ENCODE results near the gene AHNAK2. TPM values are rescaled to one million over a fixed set of nuclear protein-coding genes. Genes with fewer than 3 reads are reported as not detected.

The AHNAK2 gene
- total RNA-seq, 4 donors from 2014 or later = 147 to 313 (median 172) TPM

GRCh38 chr14:104928391-104929133 is 49.6 kb downstream of the AHNAK2 start:
- intact Hi-C loops (cut with DNase I) = no loop called here
- peaks cover 0 to 35% (median 0%) of the 10 kb centered on the region in 4 donors for H3K27me3 ChIP-seq
- DNase-seq = no peak

DNA sequence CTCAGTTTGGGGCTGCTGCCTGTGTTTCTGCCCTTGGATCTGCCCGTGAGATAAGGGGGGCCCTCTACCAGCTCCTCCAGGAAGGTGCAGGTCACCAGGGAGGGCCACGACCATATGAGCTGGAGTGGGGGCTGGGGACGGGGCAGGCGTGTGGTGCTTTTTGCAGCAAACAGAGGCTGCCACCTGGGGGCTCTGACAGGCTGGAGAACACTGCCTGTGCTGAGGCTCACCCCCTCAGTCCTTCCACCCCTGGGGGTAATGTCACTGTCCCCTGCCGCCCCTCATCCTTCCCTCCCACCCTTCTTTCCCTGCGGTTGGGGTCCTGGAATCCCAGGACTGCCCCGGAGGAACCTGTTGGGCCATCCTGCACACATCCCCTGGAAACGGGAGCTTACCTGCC is 50.3 kb downstream of the AHNAK2 start:
- H3K36me3 ChIP-seq = no peaks in the 10 kb centered on the region
- intact Hi-C loops (cut with DNase I) = no loop called here
- no peak overlapping the region for H3K4me3 ChIP-seq
- DNase-seq = no peak
- TF ChIP-seq CTCF (IDR thresholded peaks at IDR 0.05) (no peak), POLR2A (IDR thresholded peaks at IDR 0.05) (no peak)
- peaks cover 0 to 30% (median 0%) of the 10 kb centered on the region in 4 donors for H3K27me3 ChIP-seq
- H3K9me3 ChIP-seq = no peaks in the 10 kb centered on the region
- H3K4me1 ChIP-seq = peaks cover 3 to 23% (median 7%) of the 10 kb centered on the region in 3 donors
- H3K27ac ChIP-seq = no peak overlapping the region
- WGBS, 2 donors = no CpG with 5 or more reads among the region's 8 CpGs

More at GRCh38 chr14:104928391-104929133, 49.6 kb downstream of the AHNAK2 start:
- H3K36me3 ChIP-seq = no peaks in the 10 kb centered on the region
- H3K27ac ChIP-seq = no peak overlapping the region
- WGBS, 2 donors = 83 to 92% methylated on average over 1 to 5 of the region's 17 CpGs
- no peak overlapping the region for H3K4me3 ChIP-seq
- no peak for TF ChIP-seq CTCF (IDR thresholded peaks at IDR 0.05)
- TF ChIP-seq POLR2A (IDR thresholded peaks at IDR 0.05) = no peak
- H3K4me1 ChIP-seq = peaks cover 7 to 29% (median 8%) of the 10 kb centered on the region in 3 donors
- no peaks in the 10 kb centered on the region for H3K9me3 ChIP-seq

DNA sequence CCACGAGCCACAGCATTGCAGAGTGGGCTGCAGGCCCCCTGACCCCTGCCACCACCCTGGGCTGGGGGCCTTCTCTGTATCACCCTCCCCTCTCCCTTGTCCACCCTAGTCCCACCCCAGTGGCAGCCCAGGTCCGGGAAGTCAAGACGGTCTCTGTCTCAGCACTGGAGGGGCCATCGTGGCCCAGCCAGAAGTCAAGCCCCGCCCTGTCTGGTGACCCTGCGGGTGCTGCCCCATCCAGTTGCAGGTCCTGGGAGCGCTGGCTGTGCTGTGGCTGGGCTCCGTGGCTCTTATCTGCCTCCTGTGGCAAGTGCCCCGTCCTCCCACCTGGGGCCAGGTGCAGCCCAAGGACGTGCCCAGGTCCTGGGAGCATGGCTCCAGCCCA is 50.8 kb downstream of the AHNAK2 start:
- no peak overlapping the region for H3K4me3 ChIP-seq
- DNase-seq = no peak
- intact Hi-C loops (cut with DNase I) = no loop called here
- H3K27ac ChIP-seq = no peak overlapping the region
- peaks cover 0 to 25% (median 0%) of the 10 kb centered on the region in 4 donors for H3K27me3 ChIP-seq
- H3K4me1 ChIP-seq = peaks cover 0 to 18% (median 2%) of the 10 kb centered on the region in 3 donors
- H3K36me3 ChIP-seq = no peaks in the 10 kb centered on the region
- no peak for TF ChIP-seq CTCF (IDR thresholded peaks at IDR 0.05)
- TF ChIP-seq POLR2A (IDR thresholded peaks at IDR 0.05) = no peak
- 14% methylated on average over 1 of the region's 10 CpGs; no CpG with 5 or more reads in 1 of the 2 donors for WGBS, 2 donors
- no peaks in the 10 kb centered on the region for H3K9me3 ChIP-seq

DNA sequence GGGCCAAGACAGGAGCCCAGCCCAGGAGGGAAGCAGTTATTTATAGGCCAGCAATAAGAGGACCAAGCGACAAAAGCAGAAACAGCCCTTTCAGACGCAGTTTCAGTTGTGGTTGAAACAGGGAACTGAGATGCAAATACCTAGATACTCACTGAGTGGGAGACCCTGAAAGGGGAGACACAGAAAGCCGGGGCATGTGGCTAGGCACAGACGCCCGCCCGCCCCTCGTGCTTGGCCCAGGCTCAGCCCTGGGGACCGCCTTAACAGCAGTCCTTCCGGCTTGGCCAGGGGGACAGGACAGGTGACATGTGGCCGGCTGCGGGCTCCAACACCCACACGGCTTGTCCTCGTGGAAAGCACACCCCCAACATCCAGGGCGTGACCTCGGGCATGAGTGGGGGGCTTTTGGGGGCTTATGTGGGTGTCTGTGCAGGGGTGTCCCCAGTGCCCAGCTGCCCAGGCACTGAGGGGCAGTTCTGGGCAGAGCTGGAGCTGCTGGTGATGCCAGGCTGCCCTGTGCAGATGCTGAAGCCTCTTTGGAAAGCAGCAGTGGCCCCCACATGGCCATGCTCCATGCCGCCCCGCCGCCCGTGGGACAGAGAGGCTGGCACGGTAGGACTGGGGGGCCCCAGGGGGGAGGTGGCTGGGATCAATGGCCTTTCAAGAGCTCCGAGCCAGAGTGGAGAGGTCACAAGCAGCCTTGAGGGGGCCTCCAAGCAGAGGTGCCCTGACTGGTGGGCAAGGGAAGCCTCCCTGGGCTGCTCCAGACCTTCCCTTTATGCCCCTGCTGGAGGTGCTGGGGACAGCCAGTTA is 51.3 kb downstream of the AHNAK2 start:
- H3K4me3 ChIP-seq = no peak overlapping the region
- WGBS, 2 donors = 80% methylated on average over 2 to 5 of the region's 21 CpGs
- peaks cover 0 to 12% (median 0%) of the 10 kb centered on the region in 3 donors for H3K4me1 ChIP-seq
- intact Hi-C loops (cut with DNase I) = no loop called here
- no peak overlapping the region for H3K27ac ChIP-seq
- peaks cover 0 to 21% (median 0%) of the 10 kb centered on the region in 4 donors for H3K27me3 ChIP-seq
- no peaks in the 10 kb centered on the region for H3K9me3 ChIP-seq
- H3K36me3 ChIP-seq = no peaks in the 10 kb centered on the region
- no peak for DNase-seq
- TF ChIP-seq CTCF (IDR thresholded peaks at IDR 0.05) = no peak
